Activated CD4-positive, alpha-beta T cell treated with anti-CD3 and anti-CD28 coated beads for 4 hours (primary cell): ENCODE measurements around the gene IER5L.
"Not testable (repeated sequence)": the region's sequence is repeated elsewhere in the genome, so short reads cannot be mapped to it uniquely, and the experiment has no call there.

Experiments used
- DNase-seq, 2 donors: peaks; one replicate each; pipeline ENCODE4 v3.0.0-alpha.2; 2020

IER5L gene

GRCh38 chr9:129138144-129138462 lies 40.0 kb downstream of the IER5L start:
- no peak for DNase-seq

GRCh38 chr9:129137292-129138143 lies 40.5 kb downstream of the IER5L start:
- no peak for DNase-seq

- no peak for DNase-seq
Measured at GRCh38 chr9:129136446-129137035, 41.5 kb downstream of the IER5L start.

GRCh38 chr9:129135476-129135875 lies 42.6 kb downstream of the IER5L start:
- DNase-seq: no peak

GRCh38 chr9:129133082-129133481 lies 45.0 kb downstream of the IER5L start:
- no peak for DNase-seq

GRCh38 chr9:129131300-129132145 lies 46.5 kb downstream of the IER5L start:
- DNase-seq: peak; percentile 77 to 87

- DNase-seq: no peak
Measured at GRCh38 chr9:129130791-129131190, 47.3 kb downstream of the IER5L start.

GRCh38 chr9:129130271-129130670 lies 47.8 kb downstream of the IER5L start:
- not testable (repeated sequence) for DNase-seq

- no peak for DNase-seq
Measured at GRCh38 chr9:129128689-129129088, 49.4 kb downstream of the IER5L start.

GRCh38 chr9:129126749-129127618 lies 51.1 kb downstream of the IER5L start:
- no peak for DNase-seq
